ENCODE results near the gene SEC22A. TPM values are rescaled to one million over a fixed set of nuclear protein-coding genes. Genes with fewer than 3 reads are reported as not detected.

The SEC22A gene
- total and polyA plus RNA-seq, 2 experiments from 2014 or later: 16.0 to 21.9 TPM

- H3K79me2 ChIP-seq: no peaks in the 10 kb centered on the region
- H3K9me3 ChIP-seq (ENCODE audit: low read depth): no peaks in the 10 kb centered on the region
- H4K20me1 ChIP-seq (ENCODE audit: insufficient read depth, poor library complexity, severe bottlenecking): no peaks in the 10 kb centered on the region
- H3K36me3 ChIP-seq (replicated peaks; ENCODE audit: insufficient read depth, low read depth): no peaks in the 10 kb centered on the region
- no peak for DNase-seq (ENCODE audit: low spot score)
- H3K4me3 ChIP-seq: no peak overlapping the region
- no peaks in the 10 kb centered on the region for H3K4me1 ChIP-seq (ENCODE audit: insufficient read depth)
- 89% methylated on average over 2 of the region's 2 CpGs for WGBS (ENCODE audit: low lambda C conversion rate, missing lambda C conversion rate)
- H3K4me2 ChIP-seq: no peak overlapping the region
- no peak for TF ChIP-seq EZH2 (IDR thresholded peaks at IDR 0.05; ENCODE audit: borderline replicate concordance)
- TF ChIP-seq EZH2phosphoT487 (IDR thresholded peaks at IDR 0.05; ENCODE audit: low read depth, severe bottlenecking, unreplicated experiment): no peak
- no peak for TF ChIP-seq CTCF (IDR thresholded peaks at IDR 0.05; ENCODE audit: poor library complexity)
- H3K27me3 ChIP-seq: no peaks in the 10 kb centered on the region
- no peak overlapping the region for H3K27ac ChIP-seq
- H3K9me2 ChIP-seq (replicated peaks; ENCODE audit: insufficient read depth): no peaks in the 10 kb centered on the region
- H2AFZ ChIP-seq: no peak overlapping the region
These were observed 103.4 kb downstream of the SEC22A start for GRCh38 chr3:123305192-123305591.

- Histone ChIP-seq H3K9me3 (ENCODE audit: low read depth) (no peaks in the 10 kb centered on the region), H3K9me2 (replicated peaks; ENCODE audit: insufficient read depth) (no peaks in the 10 kb centered on the region), H4K20me1 (ENCODE audit: insufficient read depth, poor library complexity, severe bottlenecking) (no peaks in the 10 kb centered on the region), H3K4me3 (no peak overlapping the region), H3K27ac (no peak overlapping the region), H3K36me3 (replicated peaks; ENCODE audit: insufficient read depth, low read depth) (no peaks in the 10 kb centered on the region), H3K79me2 (no peaks in the 10 kb centered on the region), H3K27me3 (no peaks in the 10 kb centered on the region), H3K4me2 (no peak overlapping the region), H2AFZ (no peak overlapping the region), H3K4me1 (ENCODE audit: insufficient read depth) (no peaks in the 10 kb centered on the region)
- WGBS (ENCODE audit: low lambda C conversion rate, missing lambda C conversion rate): 97% methylated on average over 5 of the region's 5 CpGs
- TF ChIP-seq CTCF (IDR thresholded peaks at IDR 0.05; ENCODE audit: poor library complexity) (no peak), EZH2 (IDR thresholded peaks at IDR 0.05; ENCODE audit: borderline replicate concordance) (no peak), EZH2phosphoT487 (IDR thresholded peaks at IDR 0.05; ENCODE audit: low read depth, severe bottlenecking, unreplicated experiment) (no peak)
- DNase-seq (ENCODE audit: low spot score): no peak
These were observed 105.3 kb downstream of the SEC22A start for GRCh38 chr3:123307064-123307463.

GRCh38 chr3:123310186-123310585 is 108.4 kb downstream of the SEC22A start:
- WGBS (ENCODE audit: low lambda C conversion rate, missing lambda C conversion rate): 95% methylated on average over 8 of the region's 8 CpGs
- DNase-seq (ENCODE audit: low spot score): no peak

More at GRCh38 chr3:123310186-123310585, 108.4 kb downstream of the SEC22A start:
- Histone ChIP-seq H3K4me1 (ENCODE audit: insufficient read depth) (no peaks in the 10 kb centered on the region), H4K20me1 (ENCODE audit: insufficient read depth, poor library complexity, severe bottlenecking) (no peaks in the 10 kb centered on the region), H3K27ac (no peak overlapping the region), H3K79me2 (no peaks in the 10 kb centered on the region), H3K4me2 (no peak overlapping the region), H3K9me3 (ENCODE audit: low read depth) (no peaks in the 10 kb centered on the region), H3K9me2 (replicated peaks; ENCODE audit: insufficient read depth) (no peaks in the 10 kb centered on the region), H2AFZ (no peak overlapping the region), H3K36me3 (replicated peaks; ENCODE audit: insufficient read depth, low read depth) (no peaks in the 10 kb centered on the region), H3K27me3 (peaks cover 2% of the 10 kb centered on the region), H3K4me3 (no peak overlapping the region)
- TF ChIP-seq CTCF (IDR thresholded peaks at IDR 0.05; ENCODE audit: poor library complexity) (no peak), EZH2phosphoT487 (IDR thresholded peaks at IDR 0.05; ENCODE audit: low read depth, severe bottlenecking, unreplicated experiment) (no peak), EZH2 (IDR thresholded peaks at IDR 0.05; ENCODE audit: borderline replicate concordance) (no peak)

All from hepatocyte (in vitro differentiated cells).